ENCODE results near the gene SUN2.

Gene SUN2

DNA sequence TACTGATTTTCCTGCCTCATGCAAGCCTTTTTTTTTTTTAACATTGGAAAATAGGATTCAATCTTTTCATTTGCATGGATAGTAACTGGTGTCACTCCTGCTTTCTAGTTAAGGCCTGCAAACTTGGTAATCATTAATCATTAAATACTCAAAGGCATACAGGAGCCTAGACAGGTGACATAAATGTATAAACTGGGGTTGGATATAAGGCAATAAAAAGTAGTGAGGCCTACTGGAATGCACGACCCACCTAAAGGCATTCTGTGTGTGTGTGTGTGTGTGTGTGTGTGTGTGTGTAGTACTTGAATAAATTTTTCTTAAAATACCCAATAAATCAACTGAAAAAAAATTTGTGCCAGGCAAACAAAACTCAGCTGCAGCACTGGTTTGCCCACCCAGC is 66.1 kb downstream of the SUN2 start:
- no peak for DNase-seq

DNA sequence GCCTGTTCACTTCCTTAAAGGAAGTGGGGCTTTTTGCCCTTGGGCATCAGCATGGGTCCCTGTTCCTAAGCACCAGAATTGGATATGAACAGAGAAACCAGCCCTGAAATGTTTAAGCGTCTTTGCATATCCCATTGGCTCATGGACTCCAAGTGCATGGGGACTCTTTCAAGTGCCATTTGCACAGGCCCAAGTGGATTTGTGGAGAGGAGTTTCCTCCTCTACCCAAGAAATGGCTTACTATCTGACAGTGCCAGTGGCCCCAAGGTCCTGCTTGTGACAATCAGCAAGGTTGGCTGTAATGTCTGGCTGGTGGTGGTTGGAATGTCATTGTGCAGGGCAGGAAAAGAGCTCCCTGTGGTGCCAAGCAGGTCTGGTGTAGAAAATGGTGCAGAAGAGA is 70.0 kb downstream of the SUN2 start:
- DNase-seq, result no peak

DNA sequence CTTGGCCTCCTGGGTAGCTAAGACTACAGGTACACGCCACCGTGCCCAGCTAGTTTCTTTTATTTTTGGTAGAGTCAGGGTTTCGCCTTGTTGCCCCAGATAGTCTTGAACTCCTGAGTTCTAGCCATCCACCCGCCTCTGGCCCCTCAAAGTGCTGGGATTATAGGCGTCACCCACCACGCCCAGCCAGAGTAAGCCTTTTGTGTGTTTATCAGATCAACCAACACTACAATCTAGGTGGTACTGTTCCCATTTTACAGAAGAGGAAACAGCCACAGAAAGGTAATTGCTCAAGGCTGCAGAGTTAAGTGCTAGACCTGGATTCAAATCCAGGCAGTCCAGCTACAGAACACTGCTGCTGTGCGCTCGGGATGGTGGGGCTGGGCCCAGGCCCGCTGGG is 70.9 kb downstream of the SUN2 start:
- DNase-seq, result no peak

All from NCI-H2081 (cell line).